Immature natural killer cell (primary cell): ENCODE data around the gene SEMA4D. TPM values are rescaled to one million over a fixed set of nuclear protein-coding genes. Genes with fewer than 3 reads are reported as not detected.

ENCODE experiments used
- DNase-seq, 3 donors: peaks; one replicate each; pipeline ENCODE4 v3.0.0; 2022; ENCODE audit warnings: mixed read lengths in 1 of 3
- H3K27ac Mint-ChIP-seq, 6 donors: one replicate each; pipeline ENCODE4 v1.8.0; 2020; ENCODE audit warnings: mixed read lengths in 6 of 6, mild to moderate bottlenecking in 5 of 6, inconsistent platforms in 4 of 6, moderate library complexity in 3 of 6
- H3K27me3 Mint-ChIP-seq, 3 donors: one replicate each; pipeline ENCODE4 v1.8.0; 2020 to 2021; ENCODE audit warnings: low read depth in 3 of 3, mild to moderate bottlenecking in 3 of 3, mixed read lengths in 3 of 3, moderate library complexity in 3 of 3, inconsistent platforms in 1 of 3
- H3K36me3 Mint-ChIP-seq, 3 donors: one replicate each; pipeline ENCODE4 v1.8.0; 2020; ENCODE audit warnings: mixed read lengths in 3 of 3, inconsistent platforms in 2 of 3, mild to moderate bottlenecking in 2 of 3
- H3K4me1 Mint-ChIP-seq, 2 donors: one replicate each; pipeline ENCODE4 v1.8.0; 2020; ENCODE audit warnings: inconsistent platforms in 2 of 2, mild to moderate bottlenecking in 2 of 2, mixed read lengths in 2 of 2, moderate library complexity in 1 of 2
- H3K4me3 Mint-ChIP-seq, 5 donors: one replicate each; pipeline ENCODE4 v1.8.0; 2020; ENCODE audit warnings: mild to moderate bottlenecking in 5 of 5, mixed read lengths in 5 of 5, inconsistent platforms in 3 of 5, moderate library complexity in 3 of 5
- H3K9me3 Mint-ChIP-seq, 6 donors: one replicate each; pipeline ENCODE4 v1.8.0; 2020; ENCODE audit warnings: mild to moderate bottlenecking in 6 of 6, mixed read lengths in 6 of 6, inconsistent platforms in 4 of 6, moderate library complexity in 3 of 6
- polyA plus RNA-seq, 3 donors: library from polyadenylated mRNA; unstranded; fragments of 300-500 nt; fragmentation: Illumina TruSeq; gene quantifications; one replicate each; pipeline ENCODE4 v1.2.3, GENCODE V29; 2021

SEMA4D gene
- polyA plus RNA-seq, 3 donors from 2014 or later, result 45.8 to 80.6 (median 47.0) TPM

DNA sequence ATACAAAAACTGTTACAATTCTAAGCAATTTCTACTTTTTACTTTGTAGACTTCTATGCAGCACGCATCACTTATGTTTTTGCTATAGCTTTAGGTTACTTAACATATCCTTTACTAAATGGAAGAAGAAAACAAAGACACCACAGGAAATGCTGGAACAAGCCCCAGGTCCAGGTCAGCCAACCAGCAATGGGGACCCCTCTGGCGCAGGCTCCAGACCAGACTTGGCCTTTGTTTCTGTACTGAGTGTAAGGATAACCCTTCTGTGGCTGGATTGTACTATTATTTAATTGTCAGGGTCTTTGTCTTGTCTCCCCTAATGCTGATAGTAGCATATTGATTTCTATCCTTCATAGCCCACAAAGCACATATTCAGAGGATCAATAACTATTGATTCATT lies 4.2 kb downstream of the SEMA4D start:
- Mint-ChIP-seq H3K27me3 (peaks cover 0 to 16% (median 8%) of the 10 kb centered on the region in 3 donors), H3K27ac (peak overlapping the region; percentile 46 to 97 (median 72)), H3K4me3 (peak overlapping the region; percentile 87 to 99 (median 98)), H3K36me3 (no peaks in the 10 kb centered on the region), H3K9me3 (no peaks in the 10 kb centered on the region), H3K4me1 (peaks cover 92 to 93% of the 10 kb centered on the region in 2 donors)
- DNase-seq, result no peak

DNA sequence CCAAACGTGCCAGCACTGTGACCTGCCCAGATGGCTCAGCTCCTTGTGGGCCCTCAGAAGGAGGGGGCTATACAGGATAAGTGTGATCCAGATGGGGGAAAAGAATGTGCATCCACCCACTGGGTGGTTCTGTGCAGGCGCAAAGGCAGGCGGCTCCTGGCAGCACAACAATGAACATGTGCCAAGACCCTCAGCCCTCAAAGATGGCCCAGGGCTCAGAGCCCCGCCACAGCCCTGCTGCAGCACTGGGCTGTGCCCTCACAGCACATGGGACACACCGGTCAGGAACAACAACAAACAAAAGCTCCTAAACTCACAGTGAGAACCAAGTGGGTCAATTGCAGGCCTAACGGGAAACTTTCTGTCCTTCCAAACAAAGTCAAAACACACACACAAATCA lies 4.7 kb downstream of the SEMA4D start:
- Mint-ChIP-seq H3K36me3 (no peaks in the 10 kb centered on the region), H3K9me3 (no peaks in the 10 kb centered on the region), H3K27me3 (peaks cover 0 to 11% (median 4%) of the 10 kb centered on the region in 3 donors), H3K4me3 (peak overlapping the region; percentile 87 to 99 (median 98)), H3K27ac (peak overlapping the region; percentile 46 to 97 (median 72)), H3K4me1 (peaks cover 91 to 93% of the 10 kb centered on the region in 2 donors)
- DNase-seq, result no peak

DNA sequence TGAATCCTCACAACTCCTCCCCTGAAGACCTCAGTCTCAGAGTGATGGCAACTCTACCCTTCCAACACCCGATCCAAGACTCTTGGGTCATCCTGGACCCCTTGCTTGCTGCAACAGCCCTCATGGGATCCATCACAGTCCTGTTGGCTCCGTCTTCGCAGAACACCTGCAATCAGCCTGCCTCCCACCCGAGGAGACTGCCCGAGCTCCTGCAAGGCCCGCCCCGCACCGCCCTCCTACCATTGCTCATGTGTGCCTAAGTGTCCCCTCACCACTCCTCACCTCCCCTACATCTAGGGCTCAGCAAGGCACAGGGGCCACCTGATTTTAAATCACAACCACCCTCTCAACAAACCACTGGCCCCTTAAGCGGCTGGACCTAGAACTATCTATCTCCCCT lies 5.3 kb downstream of the SEMA4D start:
- peaks cover 0 to 11% (median 3%) of the 10 kb centered on the region in 3 donors for H3K27me3 Mint-ChIP-seq
- H3K4me3 Mint-ChIP-seq, result peak overlapping the region; percentile 54 to 98 (median 74)
- peak overlapping the region; percentile 32 to 96 (median 74) for H3K27ac Mint-ChIP-seq
- H3K9me3 Mint-ChIP-seq, result no peaks in the 10 kb centered on the region
- H3K36me3 Mint-ChIP-seq, result peaks cover 0 to 3% (median 3%) of the 10 kb centered on the region in 3 donors
- DNase-seq, result no peak
- H3K4me1 Mint-ChIP-seq, result peaks cover 94 to 97% of the 10 kb centered on the region in 2 donors

DNA sequence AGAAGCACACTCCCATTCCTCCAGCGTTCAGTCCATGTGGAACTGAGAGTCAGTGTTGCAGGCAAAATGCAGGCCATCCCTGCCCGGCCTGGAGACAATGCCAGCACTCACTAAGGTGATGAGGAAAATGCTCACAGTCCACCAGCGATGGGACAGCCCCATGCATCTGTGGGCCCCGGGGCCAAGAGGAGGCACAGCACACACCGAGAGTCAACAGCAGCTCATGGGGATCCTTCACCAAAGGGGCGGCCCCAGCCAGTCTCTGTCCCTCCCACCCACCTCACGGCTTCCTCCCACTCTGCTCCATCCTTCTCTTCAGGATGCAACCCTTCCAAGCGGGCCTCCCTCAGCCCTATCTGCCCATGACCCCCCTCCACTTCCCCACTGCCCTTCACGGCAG lies 6.2 kb downstream of the SEMA4D start:
- DNase-seq, result no peak
- Mint-ChIP-seq H3K27me3 (peaks cover 0 to 7% (median 2%) of the 10 kb centered on the region in 3 donors), H3K4me3 (peak overlapping the region; percentile 54 to 98 (median 74)), H3K36me3 (peaks cover 0 to 3% (median 3%) of the 10 kb centered on the region in 3 donors), H3K4me1 (peaks cover 97 to 100% of the 10 kb centered on the region in 2 donors), H3K27ac (peak overlapping the region; percentile 32 to 96 (median 82)), H3K9me3 (no peaks in the 10 kb centered on the region)

DNA sequence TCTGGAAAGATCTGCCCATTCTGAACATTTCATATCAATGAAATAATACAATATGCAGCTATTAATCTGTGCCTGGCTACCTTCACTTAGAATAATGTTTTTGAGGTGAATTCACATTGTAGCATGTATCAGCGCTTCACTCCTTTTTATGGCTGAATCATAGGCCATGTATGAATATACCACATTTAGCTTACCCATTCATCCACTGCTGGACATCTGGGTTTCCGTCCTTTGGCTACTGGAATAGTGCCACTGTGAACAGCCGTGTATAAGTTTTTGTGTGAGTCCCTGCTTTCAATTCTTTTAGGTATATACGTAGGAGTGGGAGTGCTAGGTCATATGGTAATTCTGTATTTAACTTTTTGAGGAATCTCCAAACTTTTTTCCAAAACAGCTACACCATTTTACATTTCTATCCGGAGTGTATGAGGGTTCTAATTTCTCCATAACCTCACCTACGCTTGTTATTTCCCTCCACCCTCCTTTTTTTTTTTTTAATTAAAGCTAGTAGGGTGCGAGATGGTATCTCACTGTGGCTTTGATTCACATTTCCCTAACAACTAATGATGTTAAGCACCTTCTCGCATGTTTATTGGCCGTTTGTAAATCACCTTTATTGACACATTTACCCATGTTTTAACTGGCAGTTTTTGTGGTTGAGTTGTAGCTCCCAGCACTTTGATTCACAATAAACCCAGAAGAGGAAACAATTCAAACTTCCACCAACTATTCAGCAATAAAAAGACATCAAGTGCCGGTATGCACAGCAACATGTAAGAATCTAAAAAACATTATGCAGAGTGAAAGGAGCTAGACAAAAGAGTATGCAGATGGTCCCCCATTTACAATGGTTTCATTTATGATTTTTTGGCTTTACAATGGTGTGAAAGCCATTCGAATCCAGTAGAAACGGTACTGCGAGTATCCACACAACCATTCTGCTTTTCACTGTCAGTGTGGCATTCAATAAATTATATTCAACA lies 8.1 kb downstream of the SEMA4D start:
- Mint-ChIP-seq H3K36me3 (peaks cover 0 to 3% (median 3%) of the 10 kb centered on the region in 3 donors), H3K9me3 (no peaks in the 10 kb centered on the region), H3K27me3 (peaks cover 0 to 2% (median 0%) of the 10 kb centered on the region in 3 donors), H3K27ac (peak overlapping the region; percentile 56 to 96 (median 90)), H3K4me1 (peaks cover 96 to 100% of the 10 kb centered on the region in 2 donors), H3K4me3 (peak overlapping the region; percentile 71 to 80 (median 75))
- DNase-seq, result peak; percentile 69 to 77 (median 73)

DNA sequence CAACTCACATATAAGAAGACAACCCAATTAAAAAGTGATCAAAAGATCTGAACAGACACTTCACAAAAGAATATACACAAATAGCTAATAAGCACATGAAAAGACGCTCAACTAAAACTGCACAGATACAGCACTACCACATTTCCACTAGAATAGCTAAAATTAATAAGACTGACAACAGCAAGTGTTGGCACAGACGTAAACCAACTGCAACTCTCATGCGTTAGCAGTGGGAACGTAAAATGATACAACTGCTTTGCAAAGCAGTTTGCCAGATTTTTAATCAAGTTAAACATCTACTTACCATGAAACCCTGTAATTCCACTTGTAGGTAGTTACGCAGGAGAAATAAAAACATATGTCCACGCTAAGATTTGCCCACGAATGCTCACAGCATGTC lies 9.0 kb downstream of the SEMA4D start:
- H3K4me3 Mint-ChIP-seq, result peak overlapping the region in 2 of 5 donors; percentile 6 to 80
- peaks cover 96 to 100% of the 10 kb centered on the region in 2 donors for H3K4me1 Mint-ChIP-seq
- DNase-seq, result no peak
- peak overlapping the region; percentile 56 to 96 (median 90) for H3K27ac Mint-ChIP-seq
- peaks cover 3% of the 10 kb centered on the region in 3 donors for H3K36me3 Mint-ChIP-seq
- H3K27me3 Mint-ChIP-seq, result peaks cover 0 to 2% (median 0%) of the 10 kb centered on the region in 3 donors
- no peaks in the 10 kb centered on the region for H3K9me3 Mint-ChIP-seq

DNA sequence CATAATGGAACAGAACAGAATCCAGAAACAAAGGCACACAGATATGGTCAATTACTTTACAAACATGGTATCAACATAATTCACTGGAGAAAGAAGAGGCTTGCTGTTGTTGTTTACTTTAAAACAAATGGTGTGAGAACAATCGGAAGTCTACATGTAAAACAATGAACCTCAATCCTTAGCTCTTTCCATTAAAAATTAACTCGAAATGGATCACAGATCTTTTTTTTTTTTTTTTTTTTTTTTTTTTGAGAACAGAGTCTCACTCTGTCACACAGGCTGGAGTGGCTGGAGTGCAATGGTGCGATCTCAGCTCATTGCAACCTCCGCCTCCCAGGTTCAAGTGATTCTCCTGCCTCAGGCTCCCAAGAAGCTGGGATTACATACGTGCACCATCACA lies 9.8 kb downstream of the SEMA4D start:
- peak overlapping the region in 3 of 5 donors; percentile 2 to 26 (median 4) for H3K4me3 Mint-ChIP-seq
- H3K4me1 Mint-ChIP-seq, result peaks cover 96 to 100% of the 10 kb centered on the region in 2 donors
- peak overlapping the region; percentile 31 to 89 (median 76) for H3K27ac Mint-ChIP-seq
- H3K36me3 Mint-ChIP-seq, result peaks cover 3% of the 10 kb centered on the region in 3 donors
- peaks cover 0 to 2% (median 0%) of the 10 kb centered on the region in 3 donors for H3K27me3 Mint-ChIP-seq
- DNase-seq, result no peak
- no peaks in the 10 kb centered on the region for H3K9me3 Mint-ChIP-seq

DNA sequence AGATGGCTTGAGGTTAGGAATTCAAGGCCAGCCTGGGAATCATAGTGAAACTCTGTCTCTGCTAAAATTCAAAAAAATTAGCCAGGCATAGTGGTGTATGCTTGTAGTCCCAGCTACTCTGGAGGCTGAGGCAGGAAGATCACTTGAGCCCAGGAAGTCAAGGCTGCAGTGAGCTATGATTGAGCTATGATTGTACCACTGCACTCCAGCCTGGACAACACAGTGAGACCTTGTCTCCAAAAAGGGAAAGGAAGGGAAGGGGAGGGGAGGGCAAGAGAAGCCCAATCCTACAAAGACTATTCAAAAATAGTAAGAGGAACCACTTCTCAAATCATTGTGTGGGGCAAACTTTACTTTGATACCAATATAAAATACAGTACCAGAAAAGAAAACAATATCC lies 11.2 kb downstream of the SEMA4D start:
- peak overlapping the region; percentile 24 to 82 (median 56) for H3K27ac Mint-ChIP-seq
- DNase-seq, result no peak
- peaks cover 0 to 2% (median 0%) of the 10 kb centered on the region in 3 donors for H3K27me3 Mint-ChIP-seq
- H3K4me3 Mint-ChIP-seq, result peak overlapping the region in 1 of 5 donors; percentile 44
- peaks cover 96 to 100% of the 10 kb centered on the region in 2 donors for H3K4me1 Mint-ChIP-seq
- peaks cover 3% of the 10 kb centered on the region in 3 donors for H3K36me3 Mint-ChIP-seq
- no peaks in the 10 kb centered on the region for H3K9me3 Mint-ChIP-seq

DNA sequence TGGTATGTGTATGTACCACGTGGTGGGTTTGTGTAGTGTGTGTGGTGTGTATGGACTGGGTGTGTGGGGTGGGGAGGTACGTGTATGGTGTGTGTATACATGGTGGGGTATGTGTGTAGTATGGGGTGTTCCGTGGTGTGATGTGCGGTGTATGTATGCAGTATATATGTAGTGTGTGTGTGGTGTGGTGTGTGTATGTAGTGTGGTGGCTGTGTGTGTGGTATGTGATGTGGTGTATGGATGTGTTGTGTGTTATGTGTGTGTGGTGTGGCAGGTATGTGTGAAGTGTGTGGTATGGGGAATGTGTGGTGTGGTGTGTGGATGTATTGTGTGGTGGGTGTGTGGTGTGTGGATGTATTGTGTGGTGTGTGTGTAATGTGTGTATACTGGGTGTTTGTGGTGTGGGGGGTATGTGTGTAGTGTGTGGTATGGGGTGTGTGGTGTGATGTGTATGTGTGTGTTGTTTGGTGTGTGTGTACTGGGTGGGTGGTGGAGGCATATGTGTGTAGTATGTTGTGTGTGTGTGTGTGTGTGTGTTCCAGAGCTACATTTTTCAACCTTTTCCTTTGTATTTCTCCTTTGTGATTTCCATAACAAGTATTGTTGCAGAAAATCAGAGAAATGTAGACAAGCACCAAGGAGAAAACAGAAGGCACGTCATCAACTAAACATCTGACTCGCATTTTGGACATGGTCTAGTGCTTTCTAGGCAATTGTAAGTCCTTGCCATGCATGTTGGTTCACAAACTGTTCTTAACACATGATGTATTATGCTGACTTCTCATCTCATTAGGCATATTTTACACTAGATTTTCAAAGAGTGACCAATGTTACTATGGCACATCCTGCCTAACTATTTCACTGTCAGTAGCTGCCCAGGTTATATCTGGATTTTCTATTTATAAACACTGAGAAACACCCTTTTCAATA lies 13.2 kb downstream of the SEMA4D start:
- Mint-ChIP-seq H3K4me3 (peak overlapping the region; percentile 67 to 86 (median 75)), H3K36me3 (peaks cover 3 to 4% (median 3%) of the 10 kb centered on the region in 3 donors), H3K27me3 (peaks cover 0 to 2% (median 0%) of the 10 kb centered on the region in 3 donors), H3K9me3 (no peaks in the 10 kb centered on the region), H3K27ac (peak overlapping the region; percentile 67 to 96 (median 89)), H3K4me1 (peaks cover 90 to 96% of the 10 kb centered on the region in 2 donors)
- DNase-seq, result no peak

DNA sequence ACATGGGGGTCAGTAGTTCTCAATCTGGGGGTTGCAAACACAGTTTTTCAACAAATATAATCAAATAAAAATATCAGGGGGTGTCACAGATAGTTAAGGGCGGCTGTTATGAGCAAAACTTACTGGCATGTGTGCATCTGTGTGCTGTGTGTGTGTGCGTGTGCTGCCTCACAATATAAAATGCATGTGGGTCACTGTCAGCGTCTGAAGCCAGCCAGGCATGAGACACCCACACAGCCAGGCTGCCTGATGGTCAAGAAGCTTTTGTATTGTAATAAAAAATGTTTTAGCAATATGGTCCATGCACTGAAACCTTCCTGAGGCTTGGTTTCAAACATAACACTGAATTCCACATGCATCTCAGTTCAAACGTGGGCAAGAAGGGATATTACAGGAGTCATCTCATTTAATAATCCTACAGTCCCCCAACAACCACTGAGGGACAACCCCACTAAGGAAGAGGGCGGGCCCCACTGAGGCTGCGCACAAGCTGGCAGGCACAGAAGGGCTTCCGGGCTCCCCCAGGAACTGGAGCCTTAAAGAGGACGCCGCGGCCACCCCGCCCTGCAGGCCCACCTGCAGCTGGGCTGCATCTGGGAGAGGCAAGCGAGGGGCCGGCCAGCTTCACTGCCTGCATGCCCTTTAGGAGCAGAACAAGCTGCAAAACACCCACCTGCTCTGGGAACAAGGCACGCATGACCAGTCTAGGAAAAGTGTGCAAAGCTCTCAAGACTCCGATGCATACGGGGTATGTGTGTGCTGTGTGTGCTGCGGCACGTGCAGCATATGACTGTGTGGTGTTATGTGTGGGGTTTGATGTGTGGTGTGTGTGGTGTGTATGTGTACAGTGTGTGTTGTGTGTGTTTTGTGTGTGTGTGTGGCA lies 14.1 kb downstream of the SEMA4D start:
- Mint-ChIP-seq H3K36me3 (peaks cover 12 to 13% (median 12%) of the 10 kb centered on the region in 3 donors), H3K4me3 (peak overlapping the region; percentile 67 to 86 (median 75)), H3K4me1 (peaks cover 90 to 96% of the 10 kb centered on the region in 2 donors), H3K27ac (peak overlapping the region; percentile 67 to 96 (median 91)), H3K27me3 (peaks cover 0 to 2% (median 0%) of the 10 kb centered on the region in 3 donors), H3K9me3 (no peaks in the 10 kb centered on the region)
- DNase-seq, result peak; percentile 57 to 63 (median 59)

DNA sequence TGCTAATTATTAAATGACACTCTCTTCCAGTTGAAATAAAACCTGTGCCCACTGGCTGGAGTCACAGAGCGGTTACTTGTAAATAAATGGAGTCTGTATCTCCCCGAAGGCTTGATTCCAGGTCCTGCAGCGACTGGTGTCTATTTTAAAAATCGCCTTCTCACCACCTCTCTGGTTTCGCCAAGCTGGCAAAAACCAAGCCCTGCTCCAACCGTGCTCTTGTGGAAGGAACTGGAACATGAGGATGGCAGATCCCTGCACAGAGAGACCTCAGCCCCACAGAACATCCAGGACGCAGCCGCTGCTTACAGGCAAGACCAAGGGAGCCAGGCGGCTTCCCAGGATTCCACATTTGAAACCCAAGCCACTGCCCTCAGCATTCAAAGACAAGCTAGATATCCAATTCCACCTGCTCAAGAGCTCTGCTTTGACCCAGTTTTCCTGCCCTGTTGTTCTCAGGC lies 15.0 kb downstream of the SEMA4D start:
- Mint-ChIP-seq H3K4me1 (peaks cover 92 to 96% of the 10 kb centered on the region in 2 donors), H3K36me3 (peaks cover 10 to 20% (median 16%) of the 10 kb centered on the region in 3 donors), H3K9me3 (no peaks in the 10 kb centered on the region), H3K4me3 (peak overlapping the region; percentile 67 to 86 (median 75)), H3K27me3 (peaks cover 0 to under 1% (median 0%) of the 10 kb centered on the region in 3 donors), H3K27ac (peak overlapping the region; percentile 67 to 93 (median 90))
- no peak for DNase-seq
